Smooth muscle cell (in vitro differentiated cells): Measurements from ENCODE around the gene RILPL2. TPM values are rescaled to one million over a fixed set of nuclear protein-coding genes. Genes with fewer than 3 reads are reported as not detected.
"Not testable (repeated sequence)": the region's sequence is repeated elsewhere in the genome, so short reads cannot be mapped to it uniquely, and the experiment has no call there.

Experiments
- DNase-seq: peaks from one replicate; lab custom pipeline; 2025; ENCODE audit not compliant: unreplicated experiment; lab: John Stamatoyannopoulos, UW
- H2AFZ ChIP-seq: fragments of 200-600 bp; sonication (generic); 2 replicates; pipeline ENCODE4 v1.6.0; 2016; ENCODE audit warnings: antibody characterized with exemption, low read depth, mild to moderate bottlenecking
- H3F3A ChIP-seq: fragments of 200-600 bp; sonication (generic); 2 replicates; pipeline ENCODE4 v1.6.0; 2017; ENCODE audit warnings: antibody characterized with exemption, low read depth
- H3K27ac ChIP-seq: fragments of 200-600 bp; sonication (generic); 2 replicates; pipeline ENCODE4 v1.5.1; 2016; ENCODE audit warnings: low read depth, mild to moderate bottlenecking
- H3K27me3 ChIP-seq: fragments of 200-600 bp; sonication (generic); 2 replicates; pipeline ENCODE4 v1.6.1; 2016; ENCODE audit warnings: low read depth, mild to moderate bottlenecking
- H3K36me3 ChIP-seq: fragments of 200-600 bp; sonication (generic); 2 replicates; pipeline ENCODE4 v1.5.1; 2016; ENCODE audit warnings: low read depth
- H3K4me1 ChIP-seq: fragments of 200-600 bp; sonication (generic); 2 replicates; pipeline ENCODE4 v1.5.1; 2016; ENCODE audit warnings: low read depth
- H3K4me2 ChIP-seq: fragments of 200-600 bp; sonication (generic); 2 replicates; pipeline ENCODE4 v1.6.0; 2016; ENCODE audit warnings: mild to moderate bottlenecking
- H3K4me3 ChIP-seq: fragments of 200-600 bp; sonication (generic); 2 replicates; pipeline ENCODE4 v1.5.1; 2016; ENCODE audit warnings: mild to moderate bottlenecking
- H3K79me2 ChIP-seq: fragments of 200-600 bp; sonication (generic); 2 replicates; pipeline ENCODE4 v1.6.0; 2016; ENCODE audit warnings: low read depth, mild to moderate bottlenecking
- H3K9ac ChIP-seq: fragments of 200-600 bp; sonication (generic); 2 replicates; pipeline ENCODE4 v1.6.0; 2016; ENCODE audit warnings: low read depth
- H3K9me3 ChIP-seq: fragments of 200-600 bp; sonication (generic); replicated peaks from 2 replicates; pipeline ENCODE4 v1.5.1; 2016; ENCODE audit warnings: low read depth
- H4K20me1 ChIP-seq: fragments of 200-600 bp; sonication (generic); 2 replicates; pipeline ENCODE4 v1.6.0; 2016; ENCODE audit warnings: low read depth
- CTCF ChIP-seq: fragments of 200-600 bp; sonication (generic); IDR thresholded peaks from 2 replicates; pipeline ENCODE4 v1.5.1; 2017; ENCODE audit warnings: borderline replicate concordance, mild to moderate bottlenecking, antibody characterized with exemption; ENCODE audit not compliant: insufficient read depth, poor library complexity, severe bottlenecking
- WGBS: methylation state at CpG from one replicate; pipeline ENCODE4 v1.1.7; 2016; ENCODE audit warnings: low lambda C conversion rate; 5-methylcytosine and 5-hydroxymethylcytosine counted together
- polyA plus RNA-seq: library from polyadenylated mRNA; unstranded; fragments of >200 nt; fragmentation: Nextera tagmentation; extraction: Ambion mirVana; gene quantifications from 2 replicates; pipeline ENCODE4 v1.2.1, GENCODE V29; 2016
- total RNA-seq: library from RNA; depleted of rRNA; stranded (reverse); fragments of >200 nt; gene quantifications from 2 replicates; pipeline ENCODE4 v1.2.3, GENCODE V29; 2014

Gene RILPL2
- total and polyA plus RNA-seq, 2 experiments from 2014 or later, result 0.85 to 2.2 TPM

DNA sequence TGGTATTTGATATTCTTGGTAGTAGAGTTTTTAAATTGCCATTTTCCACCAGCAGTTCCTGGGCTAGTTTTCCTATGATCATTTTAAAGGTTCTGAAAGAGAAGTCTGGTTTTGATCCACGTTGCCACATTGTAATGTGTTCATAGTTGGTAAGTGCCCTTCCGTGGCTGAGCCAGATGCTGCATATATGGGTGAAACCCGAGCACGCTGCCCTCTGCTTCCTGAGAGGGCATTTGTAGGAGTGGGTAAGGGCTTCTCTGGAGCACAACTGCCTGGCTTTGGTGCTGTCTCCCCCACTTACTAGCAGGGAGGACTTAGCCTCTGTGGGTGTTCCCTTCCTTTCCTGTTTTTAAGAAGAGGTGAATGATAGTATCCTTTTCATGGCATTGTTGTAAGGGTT, 28.6 kb upstream of the RILPL2 start:
- DNase-seq, result no peak
- H4K20me1 ChIP-seq, result peaks cover 20% of the 10 kb centered on the region
- H3K27me3 ChIP-seq, result no peaks in the 10 kb centered on the region
- H3K9me3 ChIP-seq, result no peaks in the 10 kb centered on the region
- H3K27ac ChIP-seq, result no peak overlapping the region
- WGBS, result 95% methylated on average over 4 of the region's 4 CpGs
- H3K4me2 ChIP-seq, result no peak overlapping the region
- H3K79me2 ChIP-seq, result peaks cover 17% of the 10 kb centered on the region
- no peak for TF ChIP-seq CTCF
- no peak overlapping the region for H2AFZ ChIP-seq
- no peaks in the 10 kb centered on the region for H3F3A ChIP-seq
- no peak overlapping the region for H3K9ac ChIP-seq
- H3K4me1 ChIP-seq, result no peaks in the 10 kb centered on the region
- H3K36me3 ChIP-seq, result no peaks in the 10 kb centered on the region
- H3K4me3 ChIP-seq, result no peak overlapping the region

DNA sequence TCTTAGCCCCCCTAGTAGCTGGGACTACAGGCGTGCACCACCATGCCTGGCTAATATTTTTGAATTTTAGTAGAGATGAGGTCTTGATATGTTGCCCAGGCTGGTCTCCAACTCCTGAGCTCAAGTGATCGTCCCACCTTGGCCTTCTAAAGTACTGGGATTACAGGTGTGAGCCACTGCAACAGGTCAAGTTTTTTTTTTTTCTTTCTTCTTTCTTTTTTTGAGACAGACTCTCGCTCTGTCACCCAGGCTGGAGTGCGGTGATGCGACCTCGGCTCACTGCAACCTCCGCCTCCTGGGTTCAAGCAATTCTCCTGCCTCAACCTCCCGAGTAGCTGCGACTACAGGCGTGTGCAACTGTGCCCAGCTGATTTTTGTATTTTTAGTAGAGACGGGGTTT, 26.7 kb upstream of the RILPL2 start:
- not testable (repeated sequence) for H3F3A ChIP-seq, H3K9ac ChIP-seq, DNase-seq, H3K36me3 ChIP-seq, H3K4me2 ChIP-seq, H3K27ac ChIP-seq, H3K4me3 ChIP-seq, H2AFZ ChIP-seq, H3K27me3 ChIP-seq, H3K4me1 ChIP-seq, H3K9me3 ChIP-seq
- Histone ChIP-seq H3K79me2 (peaks cover 19% of the 10 kb centered on the region), H4K20me1 (peaks cover 20% of the 10 kb centered on the region)
- 98% methylated on average over 10 of the region's 11 CpGs for WGBS

DNA sequence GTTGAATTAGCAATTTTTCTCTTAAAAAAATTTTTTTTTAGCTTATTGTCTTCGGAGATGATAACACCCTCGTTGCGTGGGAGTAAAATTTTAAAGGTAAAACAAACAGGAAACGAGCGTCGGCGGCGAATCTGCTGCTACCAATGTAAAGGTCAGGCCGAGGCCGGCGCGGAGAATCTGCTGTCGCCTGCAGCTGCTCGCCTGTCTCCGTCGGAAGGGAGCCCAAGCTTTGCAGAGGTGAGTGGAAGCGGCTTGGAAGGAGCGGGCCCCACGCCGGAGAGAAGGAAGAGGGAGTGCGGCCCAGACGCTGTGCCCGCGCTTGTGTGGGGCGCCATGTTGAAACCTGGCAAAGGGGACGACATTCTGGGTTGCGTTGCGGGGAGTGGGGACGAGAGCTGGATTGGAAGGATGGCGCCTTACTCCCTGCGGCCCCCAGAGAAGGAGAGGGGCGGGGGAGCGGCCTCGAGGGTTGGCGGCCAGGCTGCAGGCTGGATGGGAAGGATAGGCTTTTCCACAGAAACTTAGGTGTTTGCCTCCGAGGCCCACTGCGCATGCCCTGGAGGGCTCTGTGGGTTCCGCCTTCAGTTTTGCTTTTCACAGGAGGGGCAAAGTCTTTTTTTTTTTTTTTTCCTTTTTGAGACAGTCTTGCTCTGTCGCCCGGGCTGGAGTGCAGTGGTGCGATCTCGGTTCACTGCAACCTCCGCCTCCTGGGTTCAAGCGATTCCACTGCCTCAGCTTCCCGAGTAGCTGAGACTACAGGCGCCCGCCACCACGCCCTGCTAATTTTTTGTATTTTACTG, 21.7 kb upstream of the RILPL2 start, which contains the start of gene SNRNP35:
Gene SNRNP35, plus strand, starts transcription at position 160 of the 800 bp plus-strand sequence. CDS start 7,402 bp downstream, outside the sequence.
- no peaks in the 10 kb centered on the region for H3K36me3 ChIP-seq
- H3K4me1 ChIP-seq, result no peaks in the 10 kb centered on the region
- no peaks in the 10 kb centered on the region for H4K20me1 ChIP-seq
- H2AFZ ChIP-seq, result peak within 1 kb of the TSS; percentile 96
- peaks cover 13% of the 10 kb centered on the region for H3K79me2 ChIP-seq
- no peak for TF ChIP-seq CTCF
- peak; percentile 50 for DNase-seq
- H3F3A ChIP-seq, result no peaks in the 10 kb centered on the region
- peak within 1 kb of the TSS; percentile 71 for H3K4me3 ChIP-seq
- peak within 1 kb of the TSS; percentile 95 for H3K9ac ChIP-seq
- peak within 1 kb of the TSS; percentile 94 for H3K27ac ChIP-seq
- no peaks in the 10 kb centered on the region for H3K27me3 ChIP-seq
- 1% methylated on average over 44 of the region's 48 CpGs for WGBS
- H3K4me2 ChIP-seq, result peak within 1 kb of the TSS; percentile 81
- no peaks in the 10 kb centered on the region for H3K9me3 ChIP-seq

DNA sequence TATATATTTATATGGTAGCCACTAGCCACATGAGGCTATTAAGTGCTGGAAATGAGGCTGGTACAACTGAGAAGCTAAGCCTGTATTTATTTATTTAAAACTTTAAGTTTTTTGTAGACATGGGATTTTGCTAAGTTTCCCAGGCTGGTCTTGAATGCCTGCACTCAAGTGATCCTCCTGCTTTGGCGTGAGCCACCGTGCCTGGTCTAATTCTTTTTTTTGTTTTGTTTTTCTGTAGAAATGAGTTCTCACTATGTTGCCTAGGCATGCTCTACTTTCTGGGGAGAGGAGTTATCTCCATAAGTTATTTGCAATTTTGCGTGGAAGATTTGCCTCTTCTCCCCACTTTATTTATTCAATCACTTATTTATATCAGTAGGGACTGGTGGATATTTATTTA, 16.7 kb upstream of the RILPL2 start:
- no peak overlapping the region for H3K9ac ChIP-seq
- H3K4me1 ChIP-seq, result no peaks in the 10 kb centered on the region
- H3K79me2 ChIP-seq, result no peaks in the 10 kb centered on the region
- TF ChIP-seq CTCF, result no peak
- H3K27me3 ChIP-seq, result no peaks in the 10 kb centered on the region
- no peaks in the 10 kb centered on the region for H3F3A ChIP-seq
- no peaks in the 10 kb centered on the region for H3K9me3 ChIP-seq
- no peak overlapping the region for H2AFZ ChIP-seq
- no peak overlapping the region for H3K27ac ChIP-seq
- no peaks in the 10 kb centered on the region for H4K20me1 ChIP-seq
- no peaks in the 10 kb centered on the region for H3K36me3 ChIP-seq
- 85% methylated on average over 3 of the region's 3 CpGs for WGBS
- no peak overlapping the region for H3K4me3 ChIP-seq
- no peak for DNase-seq
- no peak overlapping the region for H3K4me2 ChIP-seq

- WGBS, result 30% methylated on average over 1 of the region's 1 CpG
- not testable (repeated sequence) for H3F3A ChIP-seq, H3K27me3 ChIP-seq, H3K4me3 ChIP-seq, H3K27ac ChIP-seq, H3K9ac ChIP-seq, H3K36me3 ChIP-seq, H3K4me1 ChIP-seq, H3K9me3 ChIP-seq, H3K79me2 ChIP-seq, H4K20me1 ChIP-seq, H2AFZ ChIP-seq, DNase-seq, H3K4me2 ChIP-seq
These were observed 15.7 kb upstream of the RILPL2 start for GRCh38 chr12:123452276-123452550.
